ENCODE data around the gene DUSP8.
"Not testable (repeated sequence)": the region's sequence is repeated elsewhere in the genome, so short reads cannot be mapped to it uniquely, and the experiment has no call there.

DUSP8 gene

DNA sequence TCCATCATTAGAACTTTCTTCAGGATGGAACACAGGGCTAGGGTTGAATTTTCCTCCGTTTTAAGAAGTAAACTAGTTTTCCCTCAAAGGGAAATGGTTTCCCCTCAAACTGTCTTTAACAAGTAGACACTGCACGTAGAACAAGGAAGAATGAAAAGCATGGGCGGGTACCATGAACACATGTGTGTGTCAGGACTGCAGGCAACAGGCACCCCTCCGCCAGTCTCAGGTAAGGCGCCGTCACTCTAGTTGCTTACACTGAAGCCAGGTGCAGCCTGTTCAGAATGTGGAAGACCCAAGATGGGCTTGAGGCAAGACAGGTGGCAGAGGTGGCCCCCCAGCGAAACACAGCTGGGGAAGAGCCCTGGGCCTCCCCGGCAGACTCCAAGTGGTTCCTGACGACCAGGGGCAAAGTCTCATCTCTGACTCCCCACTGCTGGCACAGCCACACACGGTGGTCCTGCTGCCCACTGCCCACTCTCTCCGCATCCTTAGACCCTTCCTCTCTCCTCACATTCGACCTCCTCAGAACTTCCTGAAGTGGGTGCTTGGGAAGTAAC, 60.1 kb downstream of the DUSP8 start:
- DNase-seq: no peak

DNA sequence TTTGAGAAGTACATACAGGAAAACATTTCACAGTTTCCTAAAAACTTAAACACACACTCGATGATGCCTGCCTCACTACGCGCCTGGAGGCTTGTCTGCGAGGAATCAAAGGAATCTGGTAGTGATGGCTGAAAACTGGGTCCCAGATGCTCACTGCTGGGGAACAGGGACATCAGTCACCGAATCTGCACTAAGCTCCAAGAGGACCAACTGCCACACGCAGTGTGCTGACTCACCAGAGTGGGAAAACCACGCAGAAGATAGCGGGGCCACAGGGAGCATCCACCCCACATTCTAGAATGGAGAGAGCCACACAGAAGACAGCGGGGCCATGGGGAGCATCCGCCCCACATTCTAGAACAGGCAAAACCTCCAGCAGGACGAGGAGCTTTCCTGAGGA, 61.1 kb downstream of the DUSP8 start:
- no peak for DNase-seq

DNA sequence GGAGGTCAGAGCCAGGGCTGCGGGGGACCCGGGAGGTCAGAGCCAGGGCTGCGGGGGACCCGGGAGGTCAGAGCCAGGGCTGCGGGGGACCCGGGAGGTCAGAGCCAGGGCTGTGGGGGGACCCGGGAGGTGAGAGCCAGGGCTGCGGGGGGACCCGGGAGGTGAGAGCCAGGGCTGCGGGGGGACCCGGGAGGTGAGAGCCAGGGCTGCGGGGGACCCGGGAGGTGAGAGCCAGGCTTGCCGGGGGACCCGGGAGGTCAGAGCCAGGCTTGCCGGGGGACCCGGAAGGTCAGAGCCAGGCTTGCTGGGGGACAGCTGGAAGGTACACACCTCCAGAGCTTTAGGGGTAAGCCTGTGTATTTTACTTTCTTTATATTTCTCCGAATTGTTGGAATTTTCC, 61.7 kb downstream of the DUSP8 start:
- not testable (repeated sequence) for DNase-seq

DNA sequence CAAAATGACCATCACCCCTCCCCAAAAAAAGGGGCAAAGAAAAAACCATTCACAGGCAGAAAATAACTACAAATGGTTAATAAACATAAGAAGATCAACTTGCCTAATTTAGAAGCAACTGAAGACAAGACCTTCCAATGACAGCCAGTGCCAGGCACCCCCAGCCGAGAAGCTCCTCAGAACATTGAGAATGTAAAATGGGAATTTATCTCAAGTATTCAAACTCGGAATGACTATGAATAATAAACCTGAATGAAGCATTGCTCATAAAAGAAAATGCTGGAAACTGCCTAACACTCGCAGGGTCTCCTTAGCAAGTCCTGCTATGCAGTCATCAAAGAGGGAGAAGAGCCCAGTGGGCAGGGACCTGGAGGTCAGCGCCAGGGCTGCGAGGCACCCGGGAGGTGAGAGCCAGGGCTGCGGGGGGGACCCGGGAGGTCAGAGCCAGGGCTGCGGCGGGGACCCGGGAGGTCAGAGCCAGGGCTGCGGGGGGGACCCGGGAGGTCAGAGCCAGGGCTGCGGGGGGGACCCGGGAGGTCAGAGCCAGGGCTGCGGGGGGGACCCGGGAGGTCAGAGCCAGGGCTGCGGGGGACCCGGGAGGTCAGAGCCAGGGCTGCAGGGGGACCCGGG, 62.3 kb downstream of the DUSP8 start:
- DNase-seq: no peak

DNA sequence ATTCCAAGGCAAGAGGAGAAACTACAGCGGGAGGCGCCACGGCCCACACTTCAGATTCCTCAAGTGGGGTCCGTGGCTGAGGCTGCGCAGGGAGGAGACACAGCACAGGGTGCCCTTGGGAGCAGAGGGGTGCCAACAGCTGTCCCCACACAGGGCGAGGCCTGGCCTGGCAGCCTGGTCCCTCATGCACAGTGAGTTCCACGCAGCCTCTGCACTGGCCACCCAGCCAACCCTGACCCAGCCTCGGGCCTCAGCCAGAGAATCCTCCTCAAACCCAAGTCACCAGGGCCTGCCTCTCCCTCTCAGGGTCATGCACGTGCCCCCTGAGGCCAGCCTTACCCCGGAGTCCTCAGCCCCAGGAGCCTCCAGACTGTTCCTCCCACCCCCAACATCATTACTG, 63.1 kb downstream of the DUSP8 start:
- no peak for DNase-seq

DNA sequence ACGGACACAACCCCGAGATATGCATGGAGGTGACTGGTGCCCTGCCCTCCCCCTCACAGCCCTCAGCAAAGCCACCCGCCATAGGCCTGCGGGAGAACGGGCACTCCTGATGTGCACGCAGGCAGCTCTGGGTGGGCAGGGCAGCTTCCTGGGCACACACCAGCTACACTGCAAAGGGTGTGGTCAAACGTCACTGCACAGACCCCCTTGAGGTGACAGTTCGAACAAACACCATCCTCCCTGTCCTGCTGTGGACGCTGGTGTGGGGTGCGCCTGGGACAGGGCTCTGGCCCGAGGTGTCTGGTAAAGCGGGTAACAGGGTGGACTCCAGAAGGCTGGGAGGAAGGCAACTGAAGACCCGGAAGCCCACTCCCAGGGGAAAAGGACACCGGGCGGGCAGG, 63.6 kb downstream of the DUSP8 start:
- no peak for DNase-seq

DNA sequence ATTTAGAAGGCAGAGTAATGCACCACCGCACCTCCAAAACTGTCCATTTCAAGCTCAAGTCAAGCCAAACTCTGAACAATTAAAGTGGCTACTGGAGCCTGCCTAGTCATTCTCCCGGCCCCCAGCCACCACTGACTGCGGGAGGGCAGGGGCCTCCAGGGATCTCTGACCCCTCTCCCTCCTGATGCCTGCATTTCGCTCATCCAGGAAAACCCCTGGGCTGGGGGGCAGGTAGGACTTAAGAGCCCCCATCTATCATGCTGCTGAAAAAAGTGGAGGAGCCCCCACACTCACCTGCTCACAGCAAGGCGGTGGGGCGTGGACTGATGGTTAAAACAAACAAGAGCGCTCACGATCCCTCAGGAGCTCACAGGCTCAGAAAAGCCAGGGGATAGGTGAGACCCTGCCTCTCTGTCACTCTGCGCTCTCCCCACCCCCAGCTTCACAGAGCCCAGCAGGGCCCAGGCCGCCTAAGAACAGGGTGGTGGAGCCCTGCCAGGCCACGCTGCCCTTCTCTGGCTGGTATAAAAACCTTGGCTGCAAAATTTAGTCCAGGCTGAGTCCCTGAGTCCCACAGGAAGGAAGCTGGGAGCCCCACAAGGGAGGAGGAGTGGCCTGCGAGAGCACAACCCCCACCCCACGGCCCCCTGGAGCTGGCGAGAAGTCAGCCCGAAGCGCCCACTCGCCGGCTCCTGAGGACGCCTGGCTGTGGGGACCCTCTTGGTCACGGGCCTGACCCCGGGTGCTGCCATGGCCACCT, 64.5 kb downstream of the DUSP8 start:
- DNase-seq: no peak

DNA sequence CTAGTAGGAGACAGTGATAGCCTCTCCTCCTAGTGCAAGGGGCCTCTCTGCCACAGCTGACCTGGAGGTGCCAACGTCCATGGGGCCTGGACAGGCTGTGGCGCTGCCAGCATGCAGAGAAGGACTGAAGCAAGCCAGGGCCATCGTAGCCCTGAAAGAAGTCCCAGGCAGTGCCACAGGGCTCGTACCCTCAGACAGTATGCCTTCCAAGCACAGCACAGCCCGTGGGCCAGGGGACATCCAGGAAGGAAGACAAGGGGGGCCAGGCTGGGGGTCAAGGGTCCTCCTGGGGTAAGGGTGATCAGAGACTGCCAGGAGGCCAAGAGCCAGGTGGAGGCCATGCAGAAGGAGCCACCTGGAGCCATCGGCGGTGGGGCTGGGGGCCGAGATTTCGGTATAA, 65.1 kb downstream of the DUSP8 start:
- no peak for DNase-seq

DNA sequence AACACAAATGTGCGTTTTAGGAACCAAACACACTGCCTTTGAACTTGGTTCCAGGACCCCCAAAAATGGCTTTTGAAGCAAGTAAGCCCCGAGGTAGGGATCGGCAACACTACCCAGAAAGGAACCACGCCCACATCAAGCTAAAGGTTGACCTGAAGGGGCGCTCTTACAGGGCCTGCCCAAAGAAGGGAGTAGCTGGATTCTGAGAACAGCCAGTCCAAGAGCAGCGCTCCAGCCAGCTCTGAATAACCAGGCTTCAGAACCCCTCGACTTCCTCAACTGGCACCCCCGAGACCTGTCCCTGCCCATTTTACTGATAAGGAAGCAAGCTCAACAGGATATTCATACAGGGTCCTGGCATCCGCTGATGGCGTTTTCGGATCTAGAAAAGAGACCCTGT, 66.6 kb downstream of the DUSP8 start:
- DNase-seq: no peak

DNA sequence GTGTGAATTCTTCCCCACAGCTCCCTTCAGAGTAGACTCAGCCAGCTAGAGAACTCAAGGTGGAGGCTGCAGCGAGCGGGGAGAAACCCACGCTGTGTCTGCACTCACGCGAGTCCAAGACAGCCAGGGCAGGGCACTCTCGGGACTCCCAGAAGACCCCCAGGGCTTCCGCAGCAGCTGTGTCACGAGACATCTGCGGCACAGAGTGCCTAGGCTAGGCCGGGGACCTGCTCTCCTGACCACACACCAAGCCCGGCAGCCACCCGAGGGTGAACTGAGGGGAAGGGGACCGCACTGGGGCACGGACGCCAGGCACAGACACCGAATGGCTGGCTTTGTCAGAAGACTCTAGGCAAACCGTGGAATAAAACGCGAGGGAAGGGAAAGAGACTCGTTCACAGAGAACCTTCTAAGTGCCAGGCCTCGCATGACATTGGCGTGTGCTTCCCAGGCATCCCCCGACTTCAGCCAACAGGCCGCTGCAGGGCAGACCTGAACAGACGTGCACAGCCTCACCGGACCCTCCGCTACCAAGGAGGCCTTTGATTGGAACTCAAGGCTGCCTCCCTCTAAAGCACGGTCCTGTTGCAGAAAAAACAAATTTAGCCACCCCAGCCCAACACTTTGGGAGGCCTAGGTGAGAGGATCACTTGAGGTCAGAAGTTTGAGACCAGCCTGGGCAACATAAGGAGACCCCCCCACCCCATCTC, 67.3 kb downstream of the DUSP8 start:
- DNase-seq: no peak

DNA sequence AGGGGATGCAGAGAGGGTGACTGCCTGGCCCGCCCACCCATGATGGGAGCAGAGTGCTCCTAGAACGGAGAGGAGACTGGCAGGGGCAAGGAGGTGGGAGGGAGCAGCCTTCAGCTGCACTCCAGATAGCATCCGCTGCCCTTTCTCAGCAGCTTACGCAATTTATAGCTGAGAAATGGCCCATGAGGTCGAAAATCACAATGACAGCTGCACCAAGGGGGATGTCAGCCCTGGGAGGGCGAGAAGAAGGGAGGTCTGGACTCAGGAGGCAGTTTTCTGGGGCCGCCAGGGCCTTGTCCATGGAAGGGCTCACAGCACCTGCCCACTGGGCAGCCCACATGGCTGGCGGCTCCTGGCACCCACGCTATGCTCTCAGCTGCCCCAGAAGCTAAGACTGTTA, 67.9 kb downstream of the DUSP8 start:
- no peak for DNase-seq

Data from NCI-H2081 treated with DMSO at 0.1 percent for 48 hours (cell line).